CD4-positive, alpha-beta T cell treated with Interleukin-6 for 4 hours (primary cell): ENCODE measurements around the gene RPL27A.

ENCODE experiments used
- DNase-seq: peaks from one replicate; pipeline ENCODE4 v3.0.0-alpha.2; 2020; ENCODE audit warnings: mixed read lengths

RPL27A gene

GRCh38 chr11:8723711-8724110 lies 41.1 kb downstream of the RPL27A start:
- DNase-seq, result no peak

- DNase-seq, result no peak
Observed at GRCh38 chr11:8724682-8725081, 42.1 kb downstream of the RPL27A start.

GRCh38 chr11:8726395-8726794 lies 43.8 kb downstream of the RPL27A start:
- no peak for DNase-seq

- no peak for DNase-seq
Observed at GRCh38 chr11:8728563-8728962, 46.0 kb downstream of the RPL27A start.

GRCh38 chr11:8729067-8729466 lies 46.5 kb downstream of the RPL27A start:
- no peak for DNase-seq

GRCh38 chr11:8729837-8730696 lies 47.5 kb downstream of the RPL27A start:
- no peak for DNase-seq

GRCh38 chr11:8730697-8731020 lies 48.1 kb downstream of the RPL27A start:
- no peak for DNase-seq

GRCh38 chr11:8731647-8732323 lies 49.2 kb downstream of the RPL27A start:
- no peak for DNase-seq

- no peak for DNase-seq
Observed at GRCh38 chr11:8732324-8732670, 49.7 kb downstream of the RPL27A start.

GRCh38 chr11:8732748-8733241 lies 50.2 kb downstream of the RPL27A start:
- DNase-seq, result no peak

GRCh38 chr11:8733852-8734251 lies 51.3 kb downstream of the RPL27A start:
- DNase-seq, result no peak

GRCh38 chr11:8735094-8735493 lies 52.5 kb downstream of the RPL27A start:
- no peak for DNase-seq

- no peak for DNase-seq
Observed at GRCh38 chr11:8739309-8739793, 56.8 kb downstream of the RPL27A start.
